Measurements from ENCODE around the gene SLX4IP.
A peak's percentile ranks its signal among the peaks of the same experiment; 100 is the strongest.

The SLX4IP gene

DNA sequence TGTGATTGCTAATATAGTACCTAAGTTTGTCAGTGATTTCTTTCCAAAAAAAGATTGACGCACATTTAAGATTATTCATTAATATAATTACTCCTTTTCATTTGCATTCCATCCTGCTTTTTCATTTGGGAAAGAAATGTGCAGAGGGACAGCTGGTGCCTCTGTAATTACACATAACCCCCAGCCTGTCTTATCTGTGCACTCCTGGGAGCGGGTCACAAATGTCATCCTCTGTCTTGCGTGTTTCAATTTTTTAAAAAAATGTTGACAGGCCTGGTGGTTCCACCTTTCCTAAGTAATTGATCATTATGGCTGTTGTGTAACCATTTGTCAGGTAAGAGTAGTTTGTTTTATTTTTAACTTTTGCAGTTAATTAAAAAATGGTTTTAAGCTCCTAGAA lies 92.7 kb downstream of the SLX4IP start:
- no peaks in the 10 kb centered on the region for H3K27me3 ChIP-seq (ENCODE audit: insufficient read depth, low read depth, severe bottlenecking)
- no peak overlapping the region for H3K27ac ChIP-seq
- no peak for DNase-seq
- H3K9me3 ChIP-seq (ENCODE audit: severe bottlenecking) = no peaks in the 10 kb centered on the region
- TF ChIP-seq, protein P1, sequence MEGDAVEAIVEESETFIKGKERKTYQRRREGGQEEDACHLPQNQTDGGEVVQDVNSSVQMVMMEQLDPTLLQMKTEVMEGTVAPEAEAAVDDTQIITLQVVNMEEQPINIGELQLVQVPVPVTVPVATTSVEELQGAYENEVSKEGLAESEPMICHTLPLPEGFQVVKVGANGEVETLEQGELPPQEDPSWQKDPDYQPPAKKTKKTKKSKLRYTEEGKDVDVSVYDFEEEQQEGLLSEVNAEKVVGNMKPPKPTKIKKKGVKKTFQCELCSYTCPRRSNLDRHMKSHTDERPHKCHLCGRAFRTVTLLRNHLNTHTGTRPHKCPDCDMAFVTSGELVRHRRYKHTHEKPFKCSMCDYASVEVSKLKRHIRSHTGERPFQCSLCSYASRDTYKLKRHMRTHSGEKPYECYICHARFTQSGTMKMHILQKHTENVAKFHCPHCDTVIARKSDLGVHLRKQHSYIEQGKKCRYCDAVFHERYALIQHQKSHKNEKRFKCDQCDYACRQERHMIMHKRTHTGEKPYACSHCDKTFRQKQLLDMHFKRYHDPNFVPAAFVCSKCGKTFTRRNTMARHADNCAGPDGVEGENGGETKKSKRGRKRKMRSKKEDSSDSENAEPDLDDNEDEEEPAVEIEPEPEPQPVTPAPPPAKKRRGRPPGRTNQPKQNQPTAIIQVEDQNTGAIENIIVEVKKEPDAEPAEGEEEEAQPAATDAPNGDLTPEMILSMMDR (IDR thresholded peaks at IDR 0.05; ENCODE audit: low read depth, low read length) = no peak
- no peak overlapping the region for H3K4me3 ChIP-seq (ENCODE audit: low read depth, low read length)
- H3K36me3 ChIP-seq = no peaks in the 10 kb centered on the region

DNA sequence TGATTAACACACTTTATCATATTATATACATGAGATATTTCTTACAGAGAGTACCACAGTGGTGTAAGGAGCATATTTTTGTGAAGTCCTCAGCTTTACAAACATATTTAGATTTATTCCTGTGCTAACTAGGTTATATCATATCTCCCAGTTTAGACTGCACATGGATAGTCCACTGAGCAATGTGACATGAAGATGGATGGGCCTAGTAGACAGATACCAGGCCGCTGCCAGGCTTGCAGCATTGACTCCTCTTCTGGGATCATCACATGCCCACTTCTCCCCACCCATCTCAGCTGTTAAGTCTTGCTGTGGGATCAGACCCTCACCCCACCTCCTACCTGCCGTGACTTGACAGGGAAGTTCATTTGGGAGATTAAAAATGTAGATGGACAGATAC lies 95.8 kb downstream of the SLX4IP start:
- Histone ChIP-seq H3K27me3 (ENCODE audit: insufficient read depth, low read depth, severe bottlenecking) (no peaks in the 10 kb centered on the region), H3K9me3 (ENCODE audit: severe bottlenecking) (no peaks in the 10 kb centered on the region), H3K27ac (no peak overlapping the region), H3K36me3 (no peaks in the 10 kb centered on the region), H3K4me3 (ENCODE audit: low read depth, low read length) (no peak overlapping the region)
- DNase-seq = no peak
- TF ChIP-seq, protein P1 (IDR thresholded peaks at IDR 0.05; ENCODE audit: low read depth, low read length) = no peak

DNA sequence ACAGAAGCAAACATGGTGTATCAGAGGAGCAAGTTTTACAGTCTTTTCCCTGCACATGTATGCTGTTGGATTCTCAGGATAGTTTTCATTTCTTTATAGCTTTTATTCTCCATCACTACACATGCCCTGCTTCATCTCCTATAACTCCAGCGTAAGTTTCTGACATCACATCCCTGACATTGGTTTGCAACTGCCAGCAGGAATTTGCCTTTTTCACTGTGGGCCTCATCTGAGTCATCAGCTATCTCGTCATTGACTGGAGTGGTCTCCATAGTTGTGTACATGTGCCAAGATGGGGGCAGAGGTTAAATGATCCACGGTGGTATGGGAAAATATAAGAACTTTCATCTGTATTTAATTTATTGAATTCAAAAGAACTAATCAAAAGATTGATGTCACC lies 96.7 kb downstream of the SLX4IP start:
- no peak for DNase-seq
- TF ChIP-seq, protein P1 (IDR thresholded peaks at IDR 0.05; ENCODE audit: low read depth, low read length) = no peak
- no peaks in the 10 kb centered on the region for H3K36me3 ChIP-seq
- H3K27me3 ChIP-seq (ENCODE audit: insufficient read depth, low read depth, severe bottlenecking) = no peaks in the 10 kb centered on the region
- no peak overlapping the region for H3K4me3 ChIP-seq (ENCODE audit: low read depth, low read length)
- H3K27ac ChIP-seq = no peak overlapping the region
- no peaks in the 10 kb centered on the region for H3K9me3 ChIP-seq (ENCODE audit: severe bottlenecking)

DNA sequence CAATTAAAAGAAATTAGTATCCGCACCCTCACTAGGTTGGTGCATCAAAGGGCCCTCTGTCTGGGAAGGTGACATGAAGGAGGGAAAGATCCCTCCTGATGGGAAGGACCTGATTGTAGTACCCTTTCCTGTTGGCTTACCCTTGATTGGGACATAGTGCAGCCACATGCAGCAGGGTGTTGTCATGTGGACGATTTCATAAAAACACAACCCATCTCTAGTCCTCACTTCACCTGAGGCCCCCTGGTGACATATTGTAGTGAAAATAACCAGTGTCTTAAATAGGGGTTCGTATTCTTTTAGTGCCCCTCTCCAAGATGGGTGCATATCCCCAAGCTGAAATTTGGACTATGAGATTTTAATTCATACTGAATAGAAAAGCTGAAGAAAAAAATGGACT lies 97.3 kb downstream of the SLX4IP start:
- TF ChIP-seq, protein P1 (IDR thresholded peaks at IDR 0.05; ENCODE audit: low read depth, low read length) = no peak
- DNase-seq = no peak

DNA sequence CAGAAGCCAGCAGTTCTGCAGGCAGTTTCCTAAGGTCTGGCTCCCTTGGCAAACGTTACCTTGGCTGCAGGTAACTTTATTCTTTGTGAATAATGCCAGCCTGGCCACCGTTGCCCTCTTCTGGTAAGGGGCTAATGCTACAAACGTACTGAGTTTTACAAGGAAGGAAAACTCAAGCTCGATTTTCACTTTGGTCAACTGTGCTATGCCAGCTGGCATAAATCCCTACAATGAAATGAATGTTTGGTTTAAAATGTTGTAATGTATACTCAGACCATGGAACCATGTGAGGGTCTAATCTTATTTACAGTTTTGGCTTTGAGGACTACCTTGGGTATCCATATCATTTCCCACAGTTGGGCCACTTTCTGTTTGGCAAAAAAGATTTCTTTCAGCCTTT lies 101.4 kb downstream of the SLX4IP start:
- peak; percentile 42 for DNase-seq
- H3K27ac ChIP-seq = no peak overlapping the region
- TF ChIP-seq, protein P1 (IDR thresholded peaks at IDR 0.05; ENCODE audit: low read depth, low read length) = peak; percentile 70

More for the DNA sequence above, 97.3 kb downstream of the SLX4IP start:
- no peaks in the 10 kb centered on the region for H3K27me3 ChIP-seq (ENCODE audit: insufficient read depth, low read depth, severe bottlenecking)
- H3K9me3 ChIP-seq (ENCODE audit: severe bottlenecking) = no peaks in the 10 kb centered on the region
- H3K4me3 ChIP-seq (ENCODE audit: low read depth, low read length) = no peak overlapping the region
- no peaks in the 10 kb centered on the region for H3K36me3 ChIP-seq
- H3K27ac ChIP-seq = no peak overlapping the region

DNA sequence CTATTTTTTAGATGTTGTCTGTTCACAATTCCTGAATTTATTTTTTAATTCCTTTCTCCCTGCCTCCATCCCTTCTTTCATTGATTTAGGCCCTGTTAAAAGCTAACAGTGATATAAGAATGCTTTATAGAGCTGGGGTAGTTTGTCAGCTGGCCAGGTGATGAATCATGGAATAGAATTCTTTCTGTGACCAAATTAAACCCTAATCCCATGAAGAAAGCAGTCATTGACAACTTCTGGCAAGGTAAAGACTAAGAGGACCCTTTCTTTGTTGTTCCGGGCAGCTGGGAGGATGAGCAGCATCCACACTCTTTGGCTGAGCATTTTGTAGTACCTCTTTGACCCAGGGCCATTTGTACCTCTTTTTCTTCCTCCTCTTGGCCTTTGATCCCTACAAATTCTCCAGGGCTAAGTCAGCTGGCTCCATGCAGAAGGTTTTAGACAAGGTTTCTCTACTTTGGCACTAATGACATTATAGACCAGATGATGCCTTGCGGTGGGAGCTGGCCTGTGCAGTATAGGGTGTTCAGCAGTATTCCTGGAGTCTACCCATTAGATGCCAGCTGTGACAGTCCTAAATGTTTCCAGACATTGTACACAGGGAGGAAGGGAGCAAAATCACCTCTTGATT lies 102.9 kb downstream of the SLX4IP start:
- TF ChIP-seq, protein P1 (IDR thresholded peaks at IDR 0.05; ENCODE audit: low read depth, low read length) = no peak
- H3K36me3 ChIP-seq = no peaks in the 10 kb centered on the region
- no peak overlapping the region for H3K27ac ChIP-seq
- H3K9me3 ChIP-seq (ENCODE audit: severe bottlenecking) = no peaks in the 10 kb centered on the region
- DNase-seq = no peak
- no peaks in the 10 kb centered on the region for H3K27me3 ChIP-seq (ENCODE audit: insufficient read depth, low read depth, severe bottlenecking)
- H3K4me3 ChIP-seq (ENCODE audit: low read depth, low read length) = no peak overlapping the region

More for the DNA sequence above, 101.4 kb downstream of the SLX4IP start:
- Histone ChIP-seq H3K36me3 (no peaks in the 10 kb centered on the region), H3K9me3 (ENCODE audit: severe bottlenecking) (no peaks in the 10 kb centered on the region), H3K4me3 (ENCODE audit: low read depth, low read length) (no peak overlapping the region), H3K27me3 (ENCODE audit: insufficient read depth, low read depth, severe bottlenecking) (no peaks in the 10 kb centered on the region)

Measured in WERI-Rb-1 (cell line).